Left forelimb (tissue), 1 donor: Measurements from ENCODE around the gene ZFP3.
A peak's percentile ranks its signal among the peaks of the same experiment; 100 is the strongest.
"Not testable (repeated sequence)": the region's sequence is repeated elsewhere in the genome, so short reads cannot be mapped to it uniquely, and the experiment has no call there.

Experiments
- DNase-seq: peaks from one replicate; pipeline ENCODE4 v3.0.0-alpha.2; 2018; ENCODE audit warnings: low spot score

Gene ZFP3

GRCh38 chr17:5078106-5079028 is at the start of gene ZFP3:
Gene ZFP3, plus strand, starts transcription at chr17:5078467. Its CDS starts 13,038 bp downstream, at chr17:5091505.
- DNase-seq, result peak; percentile 90

GRCh38 chr17:5030168-5030567 is 48.1 kb upstream of the ZFP3 start:
- DNase-seq, result not testable (repeated sequence)

GRCh38 chr17:5031365-5032082 is 46.7 kb upstream of the ZFP3 start:
- DNase-seq, result peak; percentile 88

GRCh38 chr17:5032865-5033264 is 45.4 kb upstream of the ZFP3 start:
- no peak for DNase-seq

- DNase-seq, result no peak
Measured at GRCh38 chr17:5033352-5034015, 44.8 kb upstream of the ZFP3 start.

- DNase-seq, result no peak
Measured at GRCh38 chr17:5034063-5034462, 44.2 kb upstream of the ZFP3 start.

- DNase-seq, result no peak
Measured at GRCh38 chr17:5034651-5035050, 43.6 kb upstream of the ZFP3 start.

- no peak for DNase-seq
Measured at GRCh38 chr17:5035315-5035714, 43.0 kb upstream of the ZFP3 start, which contains the start of gene SLC52A1. Gene SLC52A1, minus strand, starts transcription at chr17:5035426. Its CDS starts 820 bp downstream, at chr17:5034606.

- DNase-seq, result no peak
Measured at GRCh38 chr17:5042157-5043022, 35.9 kb upstream of the ZFP3 start.

- no peak for DNase-seq
Measured at GRCh38 chr17:5043524-5043923, 34.7 kb upstream of the ZFP3 start.

- no peak for DNase-seq
Measured at GRCh38 chr17:5044630-5045029, 33.6 kb upstream of the ZFP3 start.

GRCh38 chr17:5045496-5045895 is 32.8 kb upstream of the ZFP3 start:
- DNase-seq, result no peak

- no peak for DNase-seq
Measured at GRCh38 chr17:5047446-5047845, 30.8 kb upstream of the ZFP3 start.

GRCh38 chr17:5049314-5049841 is 28.9 kb upstream of the ZFP3 start:
- no peak for DNase-seq

GRCh38 chr17:5050278-5050677 is 28.0 kb upstream of the ZFP3 start:
- no peak for DNase-seq

- DNase-seq, result no peak
Measured at GRCh38 chr17:5055543-5055942, 22.7 kb upstream of the ZFP3 start.

GRCh38 chr17:5065227-5065744 is 13.0 kb upstream of the ZFP3 start:
- no peak for DNase-seq

GRCh38 chr17:5068236-5068635 is 10.0 kb upstream of the ZFP3 start:
- no peak for DNase-seq

GRCh38 chr17:5069724-5070123 is 8.5 kb upstream of the ZFP3 start:
- DNase-seq, result no peak

- not testable (repeated sequence) for DNase-seq
Measured at GRCh38 chr17:5075472-5075871, 2.8 kb upstream of the ZFP3 start.

- not testable (repeated sequence) for DNase-seq
Measured at GRCh38 chr17:5077275-5077674, 992 bp upstream of the ZFP3 start.
